Activated naive CD8-positive, alpha-beta T cell treated with anti-CD3 and anti-CD28 coated beads, Interleukin-2, amount 10 ng/mL, durations not matched to agents 7 days and 5 days (primary cell): ENCODE results near the gene SLC39A11. TPM values are rescaled to one million over a fixed set of nuclear protein-coding genes. Genes with fewer than 3 reads are reported as not detected.
A peak's percentile ranks its signal among the peaks of the same experiment; 100 is the strongest.

Experiments used
- ATAC-seq: fragments of 150-1000 bp; cut with Tn5 transposase; one replicate; pipeline ENCODE4 v1.10.0; 2021; ENCODE audit warnings: low read depth, moderate library complexity
- POLR2A ChIA-PET: fragments of 350-600 bp; sonication (Branson Sonifier 250); formaldehyde crosslinking; loops from one replicate; lab custom pipeline; 2021; ENCODE audit warnings: antibody characterized with exemption; lab: Charles Lee
- DNase-seq: peaks from one replicate; pipeline ENCODE4 v3.0.0; 2021
- H3K27ac Mint-ChIP-seq: one replicate; pipeline ENCODE4 v1.8.0; 2022; ENCODE audit warnings: mild to moderate bottlenecking, mixed read lengths
- H3K27me3 Mint-ChIP-seq: one replicate; pipeline ENCODE4 v1.8.0; 2022; ENCODE audit warnings: mild to moderate bottlenecking, moderate library complexity, mixed read lengths
- H3K36me3 Mint-ChIP-seq: one replicate; pipeline ENCODE4 v1.8.0; 2021; ENCODE audit warnings: mild to moderate bottlenecking, mixed read lengths
- H3K4me1 Mint-ChIP-seq: one replicate; pipeline ENCODE4 v1.8.0; 2021; ENCODE audit warnings: mixed read lengths
- H3K4me3 Mint-ChIP-seq: one replicate; pipeline ENCODE4 v1.8.0; 2022; ENCODE audit warnings: mild to moderate bottlenecking, moderate library complexity, mixed read lengths
- H3K9me3 Mint-ChIP-seq: one replicate; pipeline ENCODE4 v1.8.0; 2021; ENCODE audit warnings: mixed read lengths
- total RNA-seq, 2 experiments: library from RNA; stranded (reverse); gene quantifications; one replicate each; pipeline ENCODE4 v1.2.3, GENCODE V29; 2021

The SLC39A11 gene
- total RNA-seq, 2 experiments from 2014 or later = 18.2 to 18.8 TPM

- Mint-ChIP-seq H3K27ac (no peak overlapping the region), H3K9me3 (no peaks in the 10 kb centered on the region), H3K27me3 (no peaks in the 10 kb centered on the region), H3K4me3 (no peak overlapping the region), H3K4me1 (no peaks in the 10 kb centered on the region), H3K36me3 (no peaks in the 10 kb centered on the region)
- no peak for ATAC-seq
- POLR2A ChIA-PET = no interaction called here
- no peak for DNase-seq
These were observed 356.9 kb downstream of the SLC39A11 start for GRCh38 chr17:72735592-72735991.

DNA sequence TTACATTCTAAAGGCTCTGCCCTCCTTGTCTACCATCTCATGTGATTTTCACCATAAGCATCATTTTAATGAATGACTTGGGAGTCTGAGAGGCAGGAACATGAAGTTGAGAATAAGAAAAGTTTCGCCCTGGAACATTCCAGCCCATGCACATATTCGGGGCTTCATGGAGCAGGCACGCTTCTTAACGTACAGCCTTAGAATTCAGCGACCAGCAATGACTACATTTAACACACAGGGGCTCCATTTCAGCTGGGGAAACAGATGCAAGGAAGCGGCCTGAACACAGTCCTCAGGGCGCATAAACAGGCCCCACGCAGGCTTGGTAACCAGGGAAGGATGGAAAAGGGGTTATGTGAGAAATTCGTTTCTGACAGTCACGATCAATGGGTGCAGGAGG is 357.4 kb downstream of the SLC39A11 start:
- H3K27ac Mint-ChIP-seq = no peak overlapping the region
- DNase-seq = no peak
- H3K36me3 Mint-ChIP-seq = no peaks in the 10 kb centered on the region
- no peak for ATAC-seq
- no peaks in the 10 kb centered on the region for H3K27me3 Mint-ChIP-seq
- H3K4me1 Mint-ChIP-seq = no peaks in the 10 kb centered on the region
- H3K4me3 Mint-ChIP-seq = no peak overlapping the region
- H3K9me3 Mint-ChIP-seq = no peaks in the 10 kb centered on the region
- POLR2A ChIA-PET = no interaction called here

DNA sequence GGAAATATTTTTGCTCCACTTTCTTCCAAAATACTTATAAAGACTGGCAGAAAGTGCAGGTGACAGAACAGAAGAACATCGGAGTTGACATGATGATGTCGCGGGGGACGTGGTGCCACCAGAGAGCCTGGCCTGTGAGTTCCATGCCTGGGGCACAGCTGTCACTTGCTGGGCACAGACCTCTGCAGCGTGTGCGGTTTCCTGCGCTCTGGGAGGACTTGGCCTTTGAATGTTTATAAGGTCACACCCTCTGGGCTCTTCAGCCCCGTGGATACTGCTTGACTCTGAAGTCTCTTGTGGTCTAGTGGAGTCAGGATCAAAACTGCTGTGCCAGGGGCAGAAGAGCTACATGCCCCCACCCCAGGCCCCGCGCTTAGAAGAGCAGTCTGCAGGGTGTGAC is 357.9 kb downstream of the SLC39A11 start:
- POLR2A ChIA-PET = no interaction called here
- no peak for ATAC-seq
- no peak overlapping the region for H3K4me3 Mint-ChIP-seq
- H3K4me1 Mint-ChIP-seq = no peaks in the 10 kb centered on the region
- no peaks in the 10 kb centered on the region for H3K9me3 Mint-ChIP-seq
- DNase-seq = no peak
- no peak overlapping the region for H3K27ac Mint-ChIP-seq
- H3K27me3 Mint-ChIP-seq = no peaks in the 10 kb centered on the region
- no peaks in the 10 kb centered on the region for H3K36me3 Mint-ChIP-seq

DNA sequence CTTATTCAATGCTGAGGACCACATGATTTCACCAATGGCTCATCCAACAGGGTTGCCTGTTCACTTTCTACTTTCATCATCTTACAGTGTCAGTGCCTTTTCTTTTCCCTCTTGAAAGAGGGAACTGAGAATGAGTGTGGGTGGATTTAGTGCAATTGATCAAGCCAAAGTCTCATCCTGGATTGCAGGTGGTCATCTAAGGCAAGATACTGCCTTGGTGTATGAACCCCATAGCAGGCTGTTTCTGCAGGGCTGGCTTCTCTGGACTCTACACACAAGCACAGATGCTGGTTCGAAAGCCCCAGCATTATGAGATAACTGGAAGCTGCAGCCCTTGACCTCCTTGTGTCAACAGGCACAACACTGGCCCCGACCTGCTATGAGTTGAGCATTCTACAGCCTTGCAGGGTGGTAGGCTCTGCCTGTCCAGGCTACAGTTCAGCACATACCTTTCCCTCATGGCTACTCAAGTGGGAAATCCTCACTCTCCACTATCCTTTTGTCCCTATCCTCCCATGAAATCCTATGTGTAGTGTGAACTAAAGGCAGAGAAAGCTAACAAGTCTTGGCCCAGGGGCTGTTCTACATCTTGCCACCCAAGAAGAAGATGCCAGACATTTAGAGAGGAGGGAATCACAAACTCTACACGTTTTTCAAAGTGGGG is 358.7 kb downstream of the SLC39A11 start:
- Mint-ChIP-seq H3K9me3 (no peaks in the 10 kb centered on the region), H3K4me3 (no peak overlapping the region), H3K4me1 (peaks cover 2% of the 10 kb centered on the region), H3K36me3 (no peaks in the 10 kb centered on the region), H3K27me3 (no peaks in the 10 kb centered on the region), H3K27ac (no peak overlapping the region)
- DNase-seq = no peak
- ATAC-seq = no peak
- POLR2A ChIA-PET = no interaction called here

DNA sequence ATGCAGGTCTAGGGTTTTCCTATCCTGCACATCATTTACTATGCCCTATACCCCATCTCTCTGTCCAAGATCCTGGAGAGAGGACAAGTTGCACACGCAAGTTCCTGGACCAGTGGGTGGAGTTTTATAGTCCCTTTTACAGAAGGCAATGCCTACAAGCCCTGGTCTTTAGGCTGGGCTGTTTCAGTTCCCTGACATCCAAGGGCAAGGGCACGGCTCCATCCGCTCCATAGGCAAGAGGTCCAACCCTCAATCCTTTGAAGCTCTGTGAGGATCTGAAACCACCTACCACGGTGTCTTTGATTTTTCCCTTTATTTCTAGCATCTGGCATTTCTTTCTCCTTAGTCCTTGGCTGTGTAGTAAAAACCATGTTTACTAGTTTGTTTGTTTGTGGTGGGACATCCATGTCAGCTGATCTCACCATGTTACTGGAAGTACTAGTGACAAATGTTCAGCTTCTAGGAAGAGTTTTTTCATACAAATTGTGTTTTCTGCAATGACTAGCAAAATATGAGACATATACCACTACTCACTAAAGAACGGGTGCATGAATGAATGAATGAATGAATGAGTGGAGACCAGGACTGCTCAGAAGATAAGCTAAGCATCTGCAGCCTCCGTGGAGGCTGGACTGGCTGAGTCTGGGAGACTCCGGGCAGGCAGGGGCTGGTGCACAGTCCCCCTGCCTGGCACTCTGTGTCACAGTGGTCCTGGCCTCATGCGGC is 359.4 kb downstream of the SLC39A11 start:
- POLR2A ChIA-PET = no interaction called here
- no peaks in the 10 kb centered on the region for H3K9me3 Mint-ChIP-seq
- no peak for DNase-seq

GRCh38 chr17:72730077-72730476 is 362.4 kb downstream of the SLC39A11 start:
- POLR2A ChIA-PET = no interaction called here
- no peak overlapping the region for H3K27ac Mint-ChIP-seq
- H3K36me3 Mint-ChIP-seq = no peaks in the 10 kb centered on the region

More for the DNA sequence above, 359.4 kb downstream of the SLC39A11 start:
- Mint-ChIP-seq H3K4me3 (no peak overlapping the region), H3K27ac (no peak overlapping the region), H3K36me3 (no peaks in the 10 kb centered on the region), H3K4me1 (peaks cover 6% of the 10 kb centered on the region), H3K27me3 (no peaks in the 10 kb centered on the region)
- ATAC-seq = no peak

GRCh38 chr17:72726936-72727335 is 365.6 kb downstream of the SLC39A11 start:
- Mint-ChIP-seq H3K4me1 (peaks cover 36% of the 10 kb centered on the region), H3K27me3 (peaks cover 3% of the 10 kb centered on the region), H3K36me3 (no peaks in the 10 kb centered on the region), H3K9me3 (no peaks in the 10 kb centered on the region), H3K4me3 (peak overlapping the region; percentile 74), H3K27ac (peak overlapping the region; percentile 91)
- POLR2A ChIA-PET = interaction anchor here (0.7 to 2.1 kb wide), 13 partner anchors 8 to 643 kb away, joined by 3 to 12 read pairs (median 4); partner anchors contain the start of genes COG1 and SLC39A11
- DNase-seq (peak; percentile 58), ATAC-seq (peak; percentile 93)

More at GRCh38 chr17:72730077-72730476, 362.4 kb downstream of the SLC39A11 start:
- Mint-ChIP-seq H3K27me3 (no peaks in the 10 kb centered on the region), H3K4me1 (peaks cover 29% of the 10 kb centered on the region), H3K9me3 (no peaks in the 10 kb centered on the region), H3K4me3 (no peak overlapping the region)
- DNase-seq (no peak), ATAC-seq (no peak)

- ATAC-seq = peak; percentile 21
- DNase-seq = peak; percentile 66
- Mint-ChIP-seq H3K9me3 (no peaks in the 10 kb centered on the region), H3K4me3 (no peak overlapping the region), H3K4me1 (peaks cover 41% of the 10 kb centered on the region), H3K27me3 (peaks cover 4% of the 10 kb centered on the region), H3K36me3 (no peaks in the 10 kb centered on the region), H3K27ac (peak overlapping the region; percentile 86)
- POLR2A ChIA-PET = no interaction called here
These were observed 366.9 kb downstream of the SLC39A11 start for GRCh38 chr17:72725433-72726068.

DNA sequence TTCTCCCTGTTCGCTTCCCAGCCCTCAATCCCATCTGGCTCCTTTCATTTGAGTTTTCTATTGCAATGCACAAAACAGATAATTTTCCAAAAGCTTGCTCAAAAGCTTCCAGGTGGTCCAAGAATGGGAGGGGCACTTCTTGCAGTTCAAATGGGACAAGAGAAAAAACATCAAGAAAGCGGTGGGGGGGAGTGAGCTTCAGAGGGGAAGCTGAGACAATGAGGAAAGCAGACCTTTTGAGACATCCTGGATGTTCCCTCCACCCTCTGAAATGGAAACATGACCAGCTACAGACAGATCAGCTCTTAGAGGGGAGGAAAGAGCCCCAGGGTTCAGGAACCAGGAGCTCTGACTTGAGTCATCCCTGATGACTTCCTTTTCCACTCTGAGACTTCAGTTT is 368.2 kb downstream of the SLC39A11 start:
- POLR2A ChIA-PET = no interaction called here

GRCh38 chr17:72723711-72724110 is 368.8 kb downstream of the SLC39A11 start:
- H3K9me3 Mint-ChIP-seq = no peaks in the 10 kb centered on the region
- peaks cover 54% of the 10 kb centered on the region for H3K4me1 Mint-ChIP-seq
- ATAC-seq = no peak
- no peak overlapping the region for H3K27ac Mint-ChIP-seq
- H3K4me3 Mint-ChIP-seq = no peak overlapping the region
- POLR2A ChIA-PET = no interaction called here
- DNase-seq = no peak
- H3K27me3 Mint-ChIP-seq = peaks cover 4% of the 10 kb centered on the region
- H3K36me3 Mint-ChIP-seq = no peaks in the 10 kb centered on the region

More for the DNA sequence above, 368.2 kb downstream of the SLC39A11 start:
- Mint-ChIP-seq H3K27me3 (peaks cover 4% of the 10 kb centered on the region), H3K27ac (no peak overlapping the region), H3K4me1 (peaks cover 53% of the 10 kb centered on the region), H3K36me3 (no peaks in the 10 kb centered on the region), H3K9me3 (no peaks in the 10 kb centered on the region), H3K4me3 (no peak overlapping the region)
- ATAC-seq (no peak), DNase-seq (no peak)

DNA sequence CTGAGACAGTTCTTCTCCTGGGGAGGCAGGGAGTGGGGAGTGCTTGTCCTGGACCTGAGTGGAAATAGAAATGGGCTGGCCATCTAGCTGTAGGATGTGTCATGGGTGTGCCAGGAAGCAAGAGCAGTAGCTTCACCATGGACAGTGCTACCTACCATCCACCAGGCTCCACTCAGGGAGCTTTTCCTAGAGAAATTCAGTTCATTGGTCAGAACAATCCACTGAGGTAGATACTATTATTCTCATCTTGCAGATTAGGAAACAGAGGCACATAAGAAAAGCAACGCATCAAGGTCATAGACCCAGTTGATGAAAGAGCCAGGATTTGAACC is 372.0 kb downstream of the SLC39A11 start:
- H3K4me3 Mint-ChIP-seq = peak overlapping the region; percentile 83
- peaks cover 35% of the 10 kb centered on the region for H3K4me1 Mint-ChIP-seq
- H3K9me3 Mint-ChIP-seq = no peaks in the 10 kb centered on the region
- DNase-seq (no peak), ATAC-seq (no peak)
- POLR2A ChIA-PET = interaction anchor here (0.6 to 2.2 kb wide), 6 partner anchors 11 to 511 kb away, joined by 4 to 10 read pairs (median 4); a partner anchor contains a TSS
- peak overlapping the region; percentile 93 for H3K27ac Mint-ChIP-seq
- H3K27me3 Mint-ChIP-seq = peaks cover 6% of the 10 kb centered on the region
- H3K36me3 Mint-ChIP-seq = no peaks in the 10 kb centered on the region

- DNase-seq = peak; percentile 76
- Mint-ChIP-seq H3K9me3 (no peaks in the 10 kb centered on the region), H3K27me3 (peaks cover 6% of the 10 kb centered on the region), H3K36me3 (no peaks in the 10 kb centered on the region), H3K4me1 (peaks cover 36% of the 10 kb centered on the region), H3K4me3 (peak overlapping the region; percentile 83), H3K27ac (peak overlapping the region; percentile 93)
- POLR2A ChIA-PET = interaction anchor here (0.7 to 2.2 kb wide), 8 partner anchors 7 to 512 kb away, joined by 3 to 10 read pairs (median 4); a partner anchor contains a TSS
- ATAC-seq = peak; percentile 87
These were observed 372.7 kb downstream of the SLC39A11 start for GRCh38 chr17:72719578-72720493.

DNA sequence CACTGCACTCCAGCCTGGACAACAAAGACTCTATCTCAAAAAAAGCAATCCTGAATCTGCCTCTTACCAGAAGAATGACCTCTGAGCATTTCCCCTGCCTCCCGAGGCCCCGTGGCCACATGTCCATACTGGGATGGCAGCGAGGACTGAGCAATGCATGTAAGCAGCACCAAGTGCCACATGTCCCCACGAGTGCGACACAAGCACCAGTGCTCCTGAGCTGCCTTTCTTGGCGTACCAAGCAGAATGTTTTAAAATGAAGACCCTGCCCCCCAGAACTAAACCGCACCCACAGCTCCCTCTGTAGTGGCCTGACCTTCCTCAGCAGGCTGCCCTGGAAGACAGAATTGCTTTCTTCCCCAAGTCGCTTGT is 373.3 kb downstream of the SLC39A11 start:
- no peak for DNase-seq
- Mint-ChIP-seq H3K27me3 (peaks cover 6% of the 10 kb centered on the region), H3K9me3 (no peaks in the 10 kb centered on the region), H3K27ac (peak overlapping the region; percentile 93), H3K36me3 (no peaks in the 10 kb centered on the region), H3K4me1 (peaks cover 32% of the 10 kb centered on the region), H3K4me3 (peak overlapping the region; percentile 83)
- ATAC-seq = peak; percentile 29
- POLR2A ChIA-PET = interaction anchor here (0.7 to 2.2 kb wide), 7 partner anchors 8 to 513 kb away, joined by 3 to 10 read pairs (median 5); a partner anchor contains a TSS
